ENCODE data around the gene LMX1A. TPM values are rescaled to one million over a fixed set of nuclear protein-coding genes. Genes with fewer than 3 reads are reported as not detected.

LMX1A gene
- total RNA-seq, 1 experiment from 2014 or later: not detected

DNA sequence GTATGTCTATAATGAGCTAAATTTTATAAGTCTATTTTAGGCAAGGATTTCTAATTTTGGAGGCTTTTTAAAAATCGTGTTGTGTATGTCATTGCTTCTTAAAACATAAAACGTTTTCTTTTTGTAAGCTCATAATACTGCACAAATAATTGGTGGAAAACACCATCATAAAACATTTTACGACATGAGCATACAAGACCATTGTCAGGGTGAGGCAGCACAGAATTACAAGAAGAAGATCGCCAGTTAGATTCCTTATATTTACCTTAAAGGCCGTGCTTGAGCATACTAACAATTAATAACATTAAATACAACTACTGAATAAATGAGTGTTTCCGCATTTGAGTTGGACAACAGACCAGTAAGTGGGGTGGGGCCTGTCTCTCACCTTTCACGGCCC lies 19.1 kb upstream of the LMX1A start (continued):
- TF ChIP-seq ATF1 (CRISPR knock-in tag; IDR thresholded peaks at IDR 0.05) (no peak), OVOL2 (CRISPR knock-in tag; IDR thresholded peaks at IDR 0.05; ENCODE audit: borderline replicate concordance) (no peak), GABPB1 (CRISPR knock-in tag; IDR thresholded peaks at IDR 0.05) (no peak), EMX1 (CRISPR knock-in tag; IDR thresholded peaks at IDR 0.05) (no peak), NR3C1 (CRISPR knock-in tag; conservative IDR thresholded peaks at IDR 0.05; ENCODE audit: low read depth) (no peak)
- TF ChIP-seq, protein P1, sequence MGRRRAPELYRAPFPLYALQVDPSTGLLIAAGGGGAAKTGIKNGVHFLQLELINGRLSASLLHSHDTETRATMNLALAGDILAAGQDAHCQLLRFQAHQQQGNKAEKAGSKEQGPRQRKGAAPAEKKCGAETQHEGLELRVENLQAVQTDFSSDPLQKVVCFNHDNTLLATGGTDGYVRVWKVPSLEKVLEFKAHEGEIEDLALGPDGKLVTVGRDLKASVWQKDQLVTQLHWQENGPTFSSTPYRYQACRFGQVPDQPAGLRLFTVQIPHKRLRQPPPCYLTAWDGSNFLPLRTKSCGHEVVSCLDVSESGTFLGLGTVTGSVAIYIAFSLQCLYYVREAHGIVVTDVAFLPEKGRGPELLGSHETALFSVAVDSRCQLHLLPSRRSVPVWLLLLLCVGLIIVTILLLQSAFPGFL (CRISPR knock-in tag; IDR thresholded peaks at IDR 0.05; ENCODE audit: borderline replicate concordance): no peak
- TF ChIP-seq, protein P2, sequence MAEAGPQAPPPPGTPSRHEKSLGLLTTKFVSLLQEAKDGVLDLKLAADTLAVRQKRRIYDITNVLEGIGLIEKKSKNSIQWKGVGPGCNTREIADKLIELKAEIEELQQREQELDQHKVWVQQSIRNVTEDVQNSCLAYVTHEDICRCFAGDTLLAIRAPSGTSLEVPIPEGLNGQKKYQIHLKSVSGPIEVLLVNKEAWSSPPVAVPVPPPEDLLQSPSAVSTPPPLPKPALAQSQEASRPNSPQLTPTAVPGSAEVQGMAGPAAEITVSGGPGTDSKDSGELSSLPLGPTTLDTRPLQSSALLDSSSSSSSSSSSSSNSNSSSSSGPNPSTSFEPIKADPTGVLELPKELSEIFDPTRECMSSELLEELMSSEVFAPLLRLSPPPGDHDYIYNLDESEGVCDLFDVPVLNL (CRISPR knock-in tag; IDR thresholded peaks at IDR 0.05; ENCODE audit: borderline replicate concordance, low read depth): no peak

DNA sequence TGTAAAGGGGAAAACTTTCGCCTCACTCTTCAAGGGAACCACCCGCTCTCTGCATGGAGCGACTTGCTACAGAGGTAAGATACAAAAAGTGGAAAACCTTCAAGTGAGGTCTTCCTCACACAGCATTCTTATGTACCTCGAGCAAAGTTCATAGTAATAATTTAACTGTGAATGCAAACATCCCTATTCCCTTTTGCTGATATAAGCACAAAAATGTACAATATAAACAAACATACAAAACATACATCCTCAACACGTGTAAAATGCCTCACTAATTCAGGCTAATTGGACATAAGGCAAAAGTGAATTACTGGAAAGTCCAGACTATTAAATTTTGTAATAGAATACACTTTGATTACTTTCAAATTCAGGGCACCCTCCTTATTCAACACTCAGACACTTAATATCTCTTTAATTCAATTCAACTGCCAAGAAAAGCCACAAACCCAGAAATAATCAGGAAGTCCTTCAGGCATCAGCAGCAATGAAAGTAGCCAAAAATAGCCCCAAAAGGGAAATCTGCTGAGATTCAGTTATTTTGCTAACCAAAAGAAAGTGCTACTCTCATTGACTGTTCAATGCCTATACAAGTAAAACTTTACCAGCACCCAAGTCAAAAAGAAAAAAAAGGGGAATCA lies 15.2 kb upstream of the LMX1A start:
- peaks cover 53% of the 10 kb centered on the region for H3K27me3 Mint-ChIP-seq (ENCODE audit: low read depth)
- H3K9me3 Mint-ChIP-seq: no peaks in the 10 kb centered on the region
- ChIA-PET POLR2A (no interaction called here), CTCF (interaction anchor here (5.6 kb wide), 1 partner anchor 242 kb away, joined by 66 read pairs; no protein-coding TSS in a partner anchor)
- no peak overlapping the region for H3K4me3 Mint-ChIP-seq
- no peaks in the 10 kb centered on the region for H3K36me3 Mint-ChIP-seq
- H3K27ac Mint-ChIP-seq: no peak overlapping the region
- DNase-seq (ENCODE audit: low spot score) (no peak), ATAC-seq (no peak)
- H3K4me1 Mint-ChIP-seq: peaks cover 13% of the 10 kb centered on the region
- TF ChIP-seq, protein P3, sequence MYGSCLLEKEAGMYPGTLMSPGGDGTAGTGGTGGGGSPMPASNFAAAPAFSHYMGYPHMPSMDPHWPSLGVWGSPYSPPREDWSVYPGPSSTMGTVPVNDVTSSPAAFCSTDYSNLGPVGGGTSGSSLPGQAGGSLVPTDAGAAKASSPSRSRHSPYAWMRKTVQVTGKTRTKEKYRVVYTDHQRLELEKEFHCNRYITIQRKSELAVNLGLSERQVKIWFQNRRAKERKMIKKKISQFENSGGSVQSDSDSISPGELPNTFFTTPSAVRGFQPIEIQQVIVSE (CRISPR knock-in tag; IDR thresholded peaks at IDR 0.05; ENCODE audit: borderline replicate concordance): no peak
- TF ChIP-seq, protein P4, sequence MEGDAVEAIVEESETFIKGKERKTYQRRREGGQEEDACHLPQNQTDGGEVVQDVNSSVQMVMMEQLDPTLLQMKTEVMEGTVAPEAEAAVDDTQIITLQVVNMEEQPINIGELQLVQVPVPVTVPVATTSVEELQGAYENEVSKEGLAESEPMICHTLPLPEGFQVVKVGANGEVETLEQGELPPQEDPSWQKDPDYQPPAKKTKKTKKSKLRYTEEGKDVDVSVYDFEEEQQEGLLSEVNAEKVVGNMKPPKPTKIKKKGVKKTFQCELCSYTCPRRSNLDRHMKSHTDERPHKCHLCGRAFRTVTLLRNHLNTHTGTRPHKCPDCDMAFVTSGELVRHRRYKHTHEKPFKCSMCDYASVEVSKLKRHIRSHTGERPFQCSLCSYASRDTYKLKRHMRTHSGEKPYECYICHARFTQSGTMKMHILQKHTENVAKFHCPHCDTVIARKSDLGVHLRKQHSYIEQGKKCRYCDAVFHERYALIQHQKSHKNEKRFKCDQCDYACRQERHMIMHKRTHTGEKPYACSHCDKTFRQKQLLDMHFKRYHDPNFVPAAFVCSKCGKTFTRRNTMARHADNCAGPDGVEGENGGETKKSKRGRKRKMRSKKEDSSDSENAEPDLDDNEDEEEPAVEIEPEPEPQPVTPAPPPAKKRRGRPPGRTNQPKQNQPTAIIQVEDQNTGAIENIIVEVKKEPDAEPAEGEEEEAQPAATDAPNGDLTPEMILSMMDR (IDR thresholded peaks at IDR 0.05): no peak
- no peak for TF ChIP-seq SMAD4 (CRISPR knock-in tag; IDR thresholded peaks at IDR 0.05)
- no peak for TF ChIP-seq MYBL2 (CRISPR knock-in tag; IDR thresholded peaks at IDR 0.05)
- no peak for TF ChIP-seq FOXJ3 (CRISPR knock-in tag; IDR thresholded peaks at IDR 0.05; ENCODE audit: borderline replicate concordance)
- TF ChIP-seq, protein P5, sequence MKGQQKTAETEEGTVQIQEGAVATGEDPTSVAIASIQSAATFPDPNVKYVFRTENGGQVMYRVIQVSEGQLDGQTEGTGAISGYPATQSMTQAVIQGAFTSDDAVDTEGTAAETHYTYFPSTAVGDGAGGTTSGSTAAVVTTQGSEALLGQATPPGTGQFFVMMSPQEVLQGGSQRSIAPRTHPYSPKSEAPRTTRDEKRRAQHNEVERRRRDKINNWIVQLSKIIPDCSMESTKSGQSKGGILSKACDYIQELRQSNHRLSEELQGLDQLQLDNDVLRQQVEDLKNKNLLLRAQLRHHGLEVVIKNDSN (CRISPR knock-in tag; IDR thresholded peaks at IDR 0.05): no peak
- no peak for TF ChIP-seq ATF1 (CRISPR knock-in tag; IDR thresholded peaks at IDR 0.05)
- TF ChIP-seq NR1H2 (CRISPR knock-in tag; IDR thresholded peaks at IDR 0.05): no peak
- TF ChIP-seq GTF2I (CRISPR knock-in tag; conservative IDR thresholded peaks at IDR 0.05): no peak
- TF ChIP-seq, protein P6, sequence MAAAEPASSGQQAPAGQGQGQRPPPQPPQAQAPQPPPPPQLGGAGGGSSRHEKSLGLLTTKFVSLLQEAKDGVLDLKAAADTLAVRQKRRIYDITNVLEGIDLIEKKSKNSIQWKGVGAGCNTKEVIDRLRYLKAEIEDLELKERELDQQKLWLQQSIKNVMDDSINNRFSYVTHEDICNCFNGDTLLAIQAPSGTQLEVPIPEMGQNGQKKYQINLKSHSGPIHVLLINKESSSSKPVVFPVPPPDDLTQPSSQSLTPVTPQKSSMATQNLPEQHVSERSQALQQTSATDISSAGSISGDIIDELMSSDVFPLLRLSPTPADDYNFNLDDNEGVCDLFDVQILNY (CRISPR knock-in tag; IDR thresholded peaks at IDR 0.05): no peak
- TF ChIP-seq SMAD3 (CRISPR knock-in tag; IDR thresholded peaks at IDR 0.05; ENCODE audit: borderline replicate concordance): no peak

All from WTC11 (cell line).